Measurements from ENCODE around the gene PILRA.
"Not testable (repeated sequence)": the region's sequence is repeated elsewhere in the genome, so short reads cannot be mapped to it uniquely, and the experiment has no call there.

PILRA gene

DNA sequence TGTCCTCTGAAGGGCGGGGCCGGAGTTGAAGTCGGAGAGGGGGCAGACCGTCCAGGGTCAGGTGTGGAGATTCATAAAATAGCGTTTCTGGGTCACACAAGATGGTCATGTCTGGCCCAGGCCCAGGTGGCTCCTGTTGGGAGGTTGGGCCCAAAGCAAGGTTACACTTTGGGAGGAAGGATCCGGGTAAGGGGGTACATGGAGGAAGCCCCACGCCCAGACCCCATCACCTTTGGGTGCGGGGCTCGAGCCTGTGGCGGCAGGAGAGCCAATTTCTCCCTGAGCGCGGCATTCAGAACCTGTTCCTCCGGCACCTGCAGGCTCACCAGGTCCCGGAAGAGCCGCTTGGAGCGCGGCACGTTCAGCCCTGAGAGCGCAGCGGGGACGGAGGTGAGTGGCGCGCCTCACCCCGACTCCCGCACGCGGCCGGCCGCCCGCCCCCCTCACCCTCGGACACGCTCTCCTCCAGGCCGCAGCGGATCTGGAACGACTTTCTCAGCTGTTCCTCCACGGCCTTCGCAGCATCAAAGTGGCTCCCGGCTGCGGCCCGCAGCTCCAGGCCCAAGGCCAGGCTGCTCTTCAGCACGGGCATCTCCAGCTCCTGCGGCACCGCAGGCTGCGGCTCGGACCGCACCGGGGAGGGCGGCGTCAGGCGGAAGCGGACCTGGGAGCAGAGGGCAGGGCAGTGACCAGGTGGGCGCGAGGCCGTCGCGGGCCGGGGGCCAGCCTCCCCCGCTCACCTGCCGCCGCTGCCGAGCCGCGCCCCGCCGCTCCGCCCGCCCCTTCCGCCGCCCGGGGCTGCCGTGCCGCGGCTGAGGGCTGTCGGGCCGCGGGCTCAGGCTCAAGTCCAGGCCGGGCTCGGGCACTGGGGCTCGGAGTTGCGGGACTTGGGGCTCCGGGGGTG lies 62.4 kb downstream of the PILRA start:
- Histone ChIP-seq H3K4me3 (ENCODE audit: low read depth, low read length) (peak overlapping the region; percentile 92), H2BK5ac (ENCODE audit: low read depth, low read length, poor library complexity) (peak overlapping the region; percentile 95), H2BK12ac (ENCODE audit: low read length) (peak overlapping the region; percentile 21), H3K27me3 (ENCODE audit: insufficient read depth, low read length) (no peaks in the 10 kb centered on the region), H2AK5ac (ENCODE audit: low read length) (peak overlapping the region; percentile 89), H3K36me3 (ENCODE audit: control insufficient read depth in 1 of 2, insufficient read depth in 2 of 2, low read length in 2 of 2) (peaks cover 33 to 34% of the 10 kb centered on the region in 2 experiments), H3K18ac (ENCODE audit: low read length) (peak overlapping the region; percentile 22), H2BK120ac (ENCODE audit: insufficient read depth, low read length, poor library complexity) (peak overlapping the region; percentile 93), H3K27ac (ENCODE audit: low read depth, low read length) (peak overlapping the region; percentile 92), H3K79me2 (ENCODE audit: control insufficient read depth, insufficient read depth, low read length, poor library complexity) (peaks cover 8% of the 10 kb centered on the region), H3K9me3 (ENCODE audit: insufficient read depth, low read depth, low read length) (no peaks in the 10 kb centered on the region), H3K9ac (ENCODE audit: low read length) (peak overlapping the region; percentile 93), H3K23ac (ENCODE audit: low read length) (no peak overlapping the region), H3K4me2 (ENCODE audit: low read length) (peak overlapping the region; percentile 79), H3K4me1 (ENCODE audit: control insufficient read depth in 1 of 2, insufficient read depth in 2 of 2, low read length in 2 of 2) (peaks cover 14 to 16% of the 10 kb centered on the region in 2 experiments), H3K79me1 (ENCODE audit: low read length) (peaks cover 9% of the 10 kb centered on the region), H3K4ac (ENCODE audit: low read depth, low read length) (peak overlapping the region; percentile 69), H4K91ac (ENCODE audit: low read depth, low read length) (peak overlapping the region; percentile 93), H2AFZ (ENCODE audit: insufficient read depth, low read length, poor library complexity) (peak overlapping the region; percentile 40), H4K8ac (ENCODE audit: low read depth, low read length) (peak overlapping the region; percentile 80), H3K14ac (ENCODE audit: low read length) (peak overlapping the region; percentile 79), H4K12ac (ENCODE audit: low read depth, low read length) (peak overlapping the region; percentile 28)
- DNase-seq: peak; percentile 40 to 70
- WGBS (ENCODE audit: extremely low coverage, insufficient coverage, insufficient read length): no CpG with 5 or more reads among the region's 81 CpGs

DNA sequence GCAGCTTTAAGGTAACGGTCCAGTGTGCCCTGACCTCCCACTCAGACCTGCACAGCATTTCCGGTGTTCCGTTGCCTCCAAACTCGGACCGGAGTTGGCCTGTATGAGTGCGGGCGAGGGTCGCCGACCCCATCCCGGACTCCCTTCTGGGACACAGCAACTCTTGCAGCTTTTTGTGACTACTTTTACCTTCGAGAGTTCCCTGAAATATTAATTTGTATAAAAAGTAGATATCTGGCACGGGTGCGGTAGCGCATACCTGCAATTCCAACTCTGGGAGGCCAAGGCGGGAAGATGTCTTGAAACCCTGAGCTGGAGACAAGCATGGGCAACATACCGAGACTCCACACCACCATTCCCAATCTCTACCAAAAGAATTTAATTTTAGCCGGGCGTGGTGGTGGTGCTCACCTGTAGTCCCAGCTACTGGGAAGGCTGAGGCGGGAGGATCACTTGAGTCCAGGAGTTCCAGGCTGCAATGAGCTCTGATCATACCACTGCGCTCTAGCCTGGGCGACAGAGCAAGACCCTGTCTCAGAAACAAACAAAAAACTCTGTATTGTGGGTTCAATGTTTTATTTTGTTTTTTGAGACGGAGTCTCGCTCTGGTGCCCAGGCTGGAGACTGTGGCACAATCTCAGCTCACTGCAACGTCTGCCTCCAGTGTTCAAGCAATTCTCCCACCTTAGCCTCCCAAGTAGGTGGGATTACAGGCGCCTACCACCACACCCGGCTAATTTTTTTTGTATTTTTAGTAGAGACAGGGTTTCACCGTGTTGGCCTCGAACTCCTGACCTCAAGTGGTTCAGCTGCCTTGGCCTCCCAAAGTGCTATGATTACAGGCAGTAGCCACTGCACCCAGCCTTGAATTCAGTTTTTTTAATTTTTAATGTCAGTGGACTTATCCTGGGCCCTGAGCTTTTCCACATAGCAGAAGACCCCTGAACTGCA lies 64.1 kb downstream of the PILRA start:
- no peak overlapping the region for H3K23ac ChIP-seq (ENCODE audit: low read length)
- peak overlapping the region; percentile 71 for H4K8ac ChIP-seq (ENCODE audit: low read depth, low read length)
- peak overlapping the region; percentile 49 for H4K91ac ChIP-seq (ENCODE audit: low read depth, low read length)
- H2BK120ac ChIP-seq (ENCODE audit: insufficient read depth, low read length, poor library complexity): no peak overlapping the region
- H3K18ac ChIP-seq (ENCODE audit: low read length): no peak overlapping the region
- peaks cover 7% of the 10 kb centered on the region for H3K79me2 ChIP-seq (ENCODE audit: control insufficient read depth, insufficient read depth, low read length, poor library complexity)
- peaks cover 20 to 24% of the 10 kb centered on the region in 2 experiments for H3K36me3 ChIP-seq (ENCODE audit: control insufficient read depth in 1 of 2, insufficient read depth in 2 of 2, low read length in 2 of 2)
- no peak overlapping the region for H2BK12ac ChIP-seq (ENCODE audit: low read length)
- no peak overlapping the region for H2AFZ ChIP-seq (ENCODE audit: insufficient read depth, low read length, poor library complexity)
- peaks cover 4 to 10% of the 10 kb centered on the region in 2 experiments for H3K4me1 ChIP-seq (ENCODE audit: control insufficient read depth in 1 of 2, insufficient read depth in 2 of 2, low read length in 2 of 2)
- H2AK5ac ChIP-seq (ENCODE audit: low read length): peak overlapping the region; percentile 90
- H3K9me3 ChIP-seq (ENCODE audit: insufficient read depth, low read depth, low read length): no peaks in the 10 kb centered on the region
- no peak overlapping the region for H2BK5ac ChIP-seq (ENCODE audit: low read depth, low read length, poor library complexity)
- no peak overlapping the region for H3K9ac ChIP-seq (ENCODE audit: low read length)
- H3K27me3 ChIP-seq (ENCODE audit: insufficient read depth, low read length): no peaks in the 10 kb centered on the region
- peak overlapping the region; percentile 13 for H4K12ac ChIP-seq (ENCODE audit: low read depth, low read length)
- H3K4me2 ChIP-seq (ENCODE audit: low read length): no peak overlapping the region
- no peak overlapping the region for H3K4ac ChIP-seq (ENCODE audit: low read depth, low read length)
- no peak for DNase-seq
- H3K14ac ChIP-seq (ENCODE audit: low read length): no peak overlapping the region
- H3K4me3 ChIP-seq (ENCODE audit: low read depth, low read length): no peak overlapping the region
- WGBS (ENCODE audit: extremely low coverage, insufficient coverage, insufficient read length): no CpG with 5 or more reads among the region's 28 CpGs
- H3K27ac ChIP-seq (ENCODE audit: low read depth, low read length): no peak overlapping the region
- peaks cover 9% of the 10 kb centered on the region for H3K79me1 ChIP-seq (ENCODE audit: low read length)

DNA sequence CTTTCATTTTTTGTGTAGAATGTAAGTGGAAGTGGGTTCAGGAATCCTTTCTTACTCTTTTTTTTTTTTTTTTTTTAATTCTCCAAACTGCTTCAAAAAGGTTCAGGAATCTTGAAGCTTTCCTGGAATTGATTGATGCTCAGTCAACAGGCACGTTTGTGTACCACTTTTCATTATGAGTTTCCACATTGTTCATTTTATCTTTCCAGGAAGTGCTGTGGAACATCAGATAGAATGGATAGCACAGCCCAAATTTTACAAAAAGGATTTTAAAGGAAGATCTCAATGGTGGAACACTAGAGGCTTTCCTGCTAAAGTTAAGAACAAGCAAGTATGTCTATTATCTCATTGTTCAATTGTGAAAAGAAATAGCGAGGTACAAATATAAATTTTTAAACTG lies 64.9 kb downstream of the PILRA start:
- no peak overlapping the region for H2BK120ac ChIP-seq (ENCODE audit: insufficient read depth, low read length, poor library complexity)
- DNase-seq: no peak
- no peaks in the 10 kb centered on the region for H3K27me3 ChIP-seq (ENCODE audit: insufficient read depth, low read length)
- no peak overlapping the region for H4K91ac ChIP-seq (ENCODE audit: low read depth, low read length)
- H2BK12ac ChIP-seq (ENCODE audit: low read length): no peak overlapping the region
- H4K12ac ChIP-seq (ENCODE audit: low read depth, low read length): no peak overlapping the region
- no peak overlapping the region for H3K9ac ChIP-seq (ENCODE audit: low read length)
- H3K4ac ChIP-seq (ENCODE audit: low read depth, low read length): no peak overlapping the region
- peaks cover 4 to 8% of the 10 kb centered on the region in 2 experiments for H3K4me1 ChIP-seq (ENCODE audit: control insufficient read depth in 1 of 2, insufficient read depth in 2 of 2, low read length in 2 of 2)
- H3K9me3 ChIP-seq (ENCODE audit: insufficient read depth, low read depth, low read length): no peaks in the 10 kb centered on the region
- H3K18ac ChIP-seq (ENCODE audit: low read length): no peak overlapping the region
- peaks cover 9% of the 10 kb centered on the region for H3K79me1 ChIP-seq (ENCODE audit: low read length)
- peaks cover 14 to 16% of the 10 kb centered on the region in 2 experiments for H3K36me3 ChIP-seq (ENCODE audit: control insufficient read depth in 1 of 2, insufficient read depth in 2 of 2, low read length in 2 of 2)
- no peak overlapping the region for H3K23ac ChIP-seq (ENCODE audit: low read length)
- no peak overlapping the region for H3K4me3 ChIP-seq (ENCODE audit: low read depth, low read length)
- H2BK5ac ChIP-seq (ENCODE audit: low read depth, low read length, poor library complexity): no peak overlapping the region
- no peak overlapping the region for H4K8ac ChIP-seq (ENCODE audit: low read depth, low read length)
- no peak overlapping the region for H2AK5ac ChIP-seq (ENCODE audit: low read length)
- H2AFZ ChIP-seq (ENCODE audit: insufficient read depth, low read length, poor library complexity): no peak overlapping the region
- WGBS (ENCODE audit: extremely low coverage, insufficient coverage, insufficient read length): no CpG with 5 or more reads among the region's 2 CpGs
- H3K27ac ChIP-seq (ENCODE audit: low read depth, low read length): no peak overlapping the region
- no peak overlapping the region for H3K14ac ChIP-seq (ENCODE audit: low read length)
- H3K4me2 ChIP-seq (ENCODE audit: low read length): no peak overlapping the region
- H3K79me2 ChIP-seq (ENCODE audit: control insufficient read depth, insufficient read depth, low read length, poor library complexity): peaks cover 7% of the 10 kb centered on the region

DNA sequence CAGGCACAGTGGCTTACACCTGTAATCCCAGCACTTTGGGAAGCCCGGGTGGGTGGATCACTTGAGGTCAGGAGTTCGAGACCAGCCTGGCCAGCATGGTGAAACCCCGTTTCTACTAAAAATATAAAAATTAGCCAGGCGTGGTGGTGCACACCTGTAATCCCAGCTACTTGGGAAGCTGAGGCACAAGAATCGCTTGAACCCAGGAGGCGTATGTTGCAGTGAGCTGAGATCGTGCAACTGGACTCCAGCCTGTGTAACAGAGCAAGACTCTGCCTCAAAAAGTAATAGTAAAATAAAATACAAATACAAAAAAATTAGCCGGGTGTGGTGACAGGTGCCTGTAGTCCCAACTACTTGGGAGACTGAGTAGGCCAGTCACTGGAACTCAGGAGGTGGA lies 65.4 kb downstream of the PILRA start:
- H2BK120ac ChIP-seq (ENCODE audit: insufficient read depth, low read length, poor library complexity); H3K4me2 ChIP-seq (ENCODE audit: low read length); H2BK12ac ChIP-seq (ENCODE audit: low read length); H3K14ac ChIP-seq (ENCODE audit: low read length); H3K79me2 ChIP-seq (ENCODE audit: control insufficient read depth, insufficient read depth, low read length, poor library complexity); H4K12ac ChIP-seq (ENCODE audit: low read depth, low read length); H2BK5ac ChIP-seq (ENCODE audit: low read depth, low read length, poor library complexity); H3K79me1 ChIP-seq (ENCODE audit: low read length); H3K4me1 ChIP-seq (ENCODE audit: control insufficient read depth in 1 of 2, insufficient read depth in 2 of 2, low read length in 2 of 2); H2AFZ ChIP-seq (ENCODE audit: insufficient read depth, low read length, poor library complexity); H3K9ac ChIP-seq (ENCODE audit: low read length); H3K27ac ChIP-seq (ENCODE audit: low read depth, low read length); H2AK5ac ChIP-seq (ENCODE audit: low read length); H4K8ac ChIP-seq (ENCODE audit: low read depth, low read length); DNase-seq; H3K18ac ChIP-seq (ENCODE audit: low read length); H3K23ac ChIP-seq (ENCODE audit: low read length); H3K9me3 ChIP-seq (ENCODE audit: insufficient read depth, low read depth, low read length); H3K4me3 ChIP-seq (ENCODE audit: low read depth, low read length); H4K91ac ChIP-seq (ENCODE audit: low read depth, low read length); H3K4ac ChIP-seq (ENCODE audit: low read depth, low read length); H3K27me3 ChIP-seq (ENCODE audit: insufficient read depth, low read length): not testable (repeated sequence)
- peaks cover 9 to 11% of the 10 kb centered on the region in 2 experiments for H3K36me3 ChIP-seq (ENCODE audit: control insufficient read depth in 1 of 2, insufficient read depth in 2 of 2, low read length in 2 of 2)
- WGBS (ENCODE audit: extremely low coverage, insufficient coverage, insufficient read length): no CpG with 5 or more reads among the region's 8 CpGs

Data from trophoblast cell (in vitro differentiated cells and primary cell).